Small intestine (tissue), 7 donors: ENCODE data around the gene PRIMPOL. TPM values are rescaled to one million over a fixed set of nuclear protein-coding genes. Genes with fewer than 3 reads are reported as not detected.

ENCODE experiments used
- DNase-seq, 2 donors: peaks; one replicate each; pipeline versions ENCODE4 v3.0.0 to v3.0.0-alpha.2; 2013
- FAIRE-seq: peaks from 2 replicates; lab custom pipeline; 2012; peaks lifted over from hg19 to GRCh38; lab: Jason Lieb, UNC
- H3K27ac ChIP-seq, 3 donors: one replicate each; pipeline ENCODE4 v1.5.1; 2013; ENCODE audit warnings: low read length in 2 of 3, mild to moderate bottlenecking in 2 of 3, control low read depth in 1 of 3, inconsistent platforms in 1 of 3, low read depth in 1 of 3, moderate library complexity in 1 of 3
- H3K27me3 ChIP-seq, 3 donors: one replicate each; pipeline ENCODE4 v1.6.1; 2013; ENCODE audit warnings: low read length in 3 of 3, inconsistent platforms in 1 of 3; ENCODE audit not compliant: control insufficient read depth in 3 of 3, insufficient read depth in 3 of 3
- H3K36me3 ChIP-seq, 3 donors: one replicate each; pipeline ENCODE4 v1.6.1; 2013; ENCODE audit warnings: low read length in 3 of 3, inconsistent platforms in 1 of 3, low read depth in 1 of 3, mild to moderate bottlenecking in 1 of 3, moderate library complexity in 1 of 3; ENCODE audit not compliant: control insufficient read depth in 3 of 3, insufficient read depth in 2 of 3
- H3K4me1 ChIP-seq, 3 donors: one replicate each; pipeline ENCODE4 v1.6.1; 2013; ENCODE audit warnings: low read length in 2 of 3, inconsistent platforms in 1 of 3, low read depth in 1 of 3, mild to moderate bottlenecking in 1 of 3, moderate library complexity in 1 of 3; ENCODE audit not compliant: control insufficient read depth in 3 of 3, insufficient read depth in 2 of 3
- H3K4me3 ChIP-seq, 3 donors: one replicate each; pipeline ENCODE4 v1.5.1; 2013; ENCODE audit warnings: low read length in 3 of 3, control low read depth in 1 of 3, inconsistent platforms in 1 of 3, low read depth in 1 of 3, mild to moderate bottlenecking in 1 of 3, moderate library complexity in 1 of 3
- H3K9me3 ChIP-seq, 2 donors: one replicate each; pipeline ENCODE4 v1.6.1; 2013; ENCODE audit warnings: low read depth in 1 of 2, low read length in 1 of 2; ENCODE audit not compliant: control insufficient read depth in 2 of 2, insufficient read depth in 1 of 2
- WGBS, 3 donors: extraction: QIAGEN DNeasy Blood & Tissue Kit; methylation state at CpG; one replicate each; pipeline ENCODE4 v1.1.7; 2013; 5-methylcytosine and 5-hydroxymethylcytosine counted together
- polyA plus RNA-seq, 4 donors: library from polyadenylated mRNA; stranded (reverse) in 3 of 4; unstranded in 1 of 4; fragments of 200-250 nt in 3 of 4; fragments of 120-200 nt in 1 of 4; gene quantifications; one replicate each; pipeline versions ENCODE4 v1.2.1 to v1.2.3, GENCODE V29; 2013
- donor health status: healthy with polysubstance abuse.
- donor health status: control.
- donor health status: control.
- donor health status: Bipolar disorder and iron deficiency.
- donor health status: healthy.

The PRIMPOL gene
- polyA plus RNA-seq, 4 donors = 11.8 to 27.7 (median 18.7) TPM

- H3K27me3 ChIP-seq = no peaks in the 10 kb centered on the region
- peak in 1 of 2 donors; percentile 31 for DNase-seq
- H3K36me3 ChIP-seq = peaks cover 0 to 21% (median 0%) of the 10 kb centered on the region in 3 donors
- H3K4me3 ChIP-seq = no peak overlapping the region
- H3K4me1 ChIP-seq = peaks cover 0 to 6% (median 0%) of the 10 kb centered on the region in 3 donors
- H3K27ac ChIP-seq = no peak overlapping the region
- WGBS, 3 donors = 66 to 75% (median 71%) methylated on average over 6 of the region's 6 CpGs
- H3K9me3 ChIP-seq = no peaks in the 10 kb centered on the region
- no peak for FAIRE-seq
Measured at GRCh38 chr4:184664445-184665210, 15.1 kb downstream of the PRIMPOL start.

- WGBS, 3 donors = 19 to 54% (median 41%) methylated on average over 6 of the region's 6 CpGs
- Histone ChIP-seq H3K9me3 (no peaks in the 10 kb centered on the region), H3K36me3 (peaks cover 0 to 20% (median 0%) of the 10 kb centered on the region in 3 donors), H3K27me3 (no peaks in the 10 kb centered on the region), H3K4me3 (peak overlapping the region in 1 of 3 donors; percentile 8), H3K4me1 (peaks cover 0 to 6% (median 0%) of the 10 kb centered on the region in 3 donors), H3K27ac (peak overlapping the region; percentile 60 to 87 (median 86))
- no peak for FAIRE-seq
- peak; percentile 79 to 96 for DNase-seq
Measured at GRCh38 chr4:184666670-184667069, 17.1 kb downstream of the PRIMPOL start.

GRCh38 chr4:184668096-184668495 lies 18.6 kb downstream of the PRIMPOL start:
- H3K27me3 ChIP-seq = no peaks in the 10 kb centered on the region
- peaks cover 0 to 32% (median 2%) of the 10 kb centered on the region in 3 donors for H3K36me3 ChIP-seq
- H3K4me1 ChIP-seq = peaks cover 0 to 6% (median 0%) of the 10 kb centered on the region in 3 donors
- FAIRE-seq (no peak), DNase-seq (no peak)
- 88 to 93% (median 89%) methylated on average over 9 of the region's 9 CpGs for WGBS, 3 donors
- H3K27ac ChIP-seq = peak overlapping the region in 1 of 3 donors; percentile 22
- no peaks in the 10 kb centered on the region for H3K9me3 ChIP-seq
- no peak overlapping the region for H3K4me3 ChIP-seq

- peak in 1 of 2 donors; percentile 43 for DNase-seq
- no peaks in the 10 kb centered on the region for H3K27me3 ChIP-seq
- peaks cover 0 to 6% (median 0%) of the 10 kb centered on the region in 3 donors for H3K4me1 ChIP-seq
- H3K9me3 ChIP-seq = no peaks in the 10 kb centered on the region
- no peak overlapping the region for H3K4me3 ChIP-seq
- WGBS, 3 donors = 76 to 89% (median 79%) methylated on average over 9 of the region's 9 CpGs
- FAIRE-seq = no peak
- peaks cover 0 to 33% (median 2%) of the 10 kb centered on the region in 3 donors for H3K36me3 ChIP-seq
- H3K27ac ChIP-seq = peak overlapping the region in 1 of 3 donors; percentile 22
Measured at GRCh38 chr4:184668511-184669114, 19.1 kb downstream of the PRIMPOL start.

- peaks cover under 1 to 37% (median 2%) of the 10 kb centered on the region in 3 donors for H3K36me3 ChIP-seq
- H3K9me3 ChIP-seq = no peaks in the 10 kb centered on the region
- no peak for DNase-seq
- no peaks in the 10 kb centered on the region for H3K27me3 ChIP-seq
- no peak overlapping the region for H3K4me3 ChIP-seq
- WGBS, 3 donors = 88 to 91% (median 91%) methylated on average over 7 of the region's 7 CpGs
- H3K27ac ChIP-seq = no peak overlapping the region
- no peak for FAIRE-seq
- H3K4me1 ChIP-seq = peaks cover 0 to 6% (median 0%) of the 10 kb centered on the region in 3 donors
Measured at GRCh38 chr4:184669251-184669650, 19.7 kb downstream of the PRIMPOL start.

- Histone ChIP-seq H3K27me3 (no peaks in the 10 kb centered on the region), H3K9me3 (no peaks in the 10 kb centered on the region), H3K4me1 (peaks cover 0 to 6% (median 0%) of the 10 kb centered on the region in 3 donors), H3K36me3 (peaks cover 2 to 36% (median 4%) of the 10 kb centered on the region in 3 donors), H3K4me3 (no peak overlapping the region), H3K27ac (no peak overlapping the region)
- 67 to 80% (median 79%) methylated on average over 9 of the region's 9 CpGs for WGBS, 3 donors
- FAIRE-seq (no peak), DNase-seq (peak in 1 of 2 donors; percentile 27)
Measured at GRCh38 chr4:184671101-184671500, 21.6 kb downstream of the PRIMPOL start.

GRCh38 chr4:184672741-184673140 lies 23.2 kb downstream of the PRIMPOL start:
- FAIRE-seq (no peak), DNase-seq (no peak)
- 93 to 96% (median 95%) methylated on average over 6 of the region's 6 CpGs for WGBS, 3 donors
- H3K4me3 ChIP-seq = no peak overlapping the region
- H3K4me1 ChIP-seq = no peaks in the 10 kb centered on the region
- peaks cover 2 to 32% (median 4%) of the 10 kb centered on the region in 3 donors for H3K36me3 ChIP-seq
- H3K27me3 ChIP-seq = no peaks in the 10 kb centered on the region
- H3K27ac ChIP-seq = no peak overlapping the region
- H3K9me3 ChIP-seq = no peaks in the 10 kb centered on the region

GRCh38 chr4:184674011-184674410 lies 24.5 kb downstream of the PRIMPOL start:
- Histone ChIP-seq H3K27me3 (no peaks in the 10 kb centered on the region), H3K9me3 (no peaks in the 10 kb centered on the region), H3K27ac (no peak overlapping the region), H3K36me3 (peaks cover 2 to 27% (median 4%) of the 10 kb centered on the region in 3 donors), H3K4me1 (no peaks in the 10 kb centered on the region), H3K4me3 (no peak overlapping the region)
- FAIRE-seq = no peak
- DNase-seq = no peak
- WGBS, 3 donors = 96 to 98% (median 97%) methylated on average over 4 of the region's 4 CpGs
